GM19193 (cell line): ENCODE results near the gene CDK11B.

ENCODE experiments used
- POLR2A ChIP-seq: IDR thresholded peaks from 4 replicates; pipeline ENCODE4 v1.6.1; 2011; ENCODE audit not compliant: insufficient read depth, insufficient read length; ENCODE audit errors: extremely low read depth

Gene CDK11B

DNA sequence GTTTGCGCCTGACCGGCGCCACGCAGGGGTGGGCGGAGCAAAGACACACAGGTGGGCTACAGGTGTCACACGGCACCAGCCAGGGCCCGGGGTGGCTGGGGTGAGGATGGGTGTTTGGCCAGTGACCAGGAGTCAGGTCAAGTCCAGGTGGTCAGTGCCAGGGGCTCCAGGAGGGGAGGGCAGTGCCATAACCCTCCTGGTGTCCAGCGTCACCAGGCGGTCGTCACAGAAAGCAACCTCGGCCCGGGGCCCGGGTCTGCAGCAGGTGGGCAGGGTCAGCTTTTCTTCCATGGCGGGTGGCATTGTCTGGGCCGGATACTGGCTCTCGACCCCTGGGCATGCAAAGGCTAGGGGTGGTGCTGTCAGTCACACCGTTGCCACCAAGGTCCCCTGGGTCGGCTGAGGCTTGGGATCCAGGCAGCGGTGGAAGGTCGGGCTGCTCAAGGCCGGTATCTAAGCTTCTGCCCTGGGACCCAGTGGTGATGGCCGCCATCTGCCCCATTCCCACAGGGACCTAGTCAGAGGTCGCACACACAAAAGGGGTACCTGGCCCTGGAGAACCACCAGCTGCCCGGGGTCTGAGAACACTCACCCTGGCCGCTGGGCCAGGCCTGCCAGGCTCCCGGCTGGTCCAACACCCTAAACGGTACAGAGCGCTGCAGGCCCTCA, 60.6 kb downstream of the CDK11B start:
- no peak for TF ChIP-seq POLR2A

DNA sequence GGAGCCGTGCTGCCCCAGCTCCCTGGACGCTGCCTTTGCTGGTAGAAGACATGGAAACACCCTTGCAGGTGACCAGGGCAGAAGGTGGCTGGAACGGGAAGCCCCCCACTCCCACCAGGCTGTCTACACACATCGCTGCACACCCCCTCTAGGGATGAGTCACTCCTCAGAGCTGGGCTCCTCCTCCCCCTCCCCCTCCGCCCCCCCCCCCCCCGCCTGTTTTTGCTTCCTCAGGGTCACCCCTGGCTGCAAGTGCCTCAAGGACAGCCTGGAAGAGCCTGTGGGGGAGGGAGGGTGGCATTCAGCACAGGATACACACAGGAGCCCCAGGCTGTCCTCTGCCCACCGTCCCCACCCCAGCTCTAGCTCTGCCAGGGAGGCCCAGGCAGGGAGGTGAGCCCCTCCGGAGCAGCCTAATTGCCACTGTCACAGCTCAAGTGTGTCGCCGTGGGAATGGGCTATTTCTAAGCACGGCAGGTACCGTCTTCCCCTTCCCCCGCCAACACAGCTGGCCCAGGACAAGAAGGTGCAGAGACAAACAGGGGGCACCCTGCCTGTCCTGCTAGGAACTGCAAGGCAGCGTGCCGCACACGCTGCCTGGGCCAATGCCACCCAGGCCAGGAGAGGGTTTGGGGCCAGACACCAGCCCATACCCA, 61.4 kb downstream of the CDK11B start:
- no peak for TF ChIP-seq POLR2A

DNA sequence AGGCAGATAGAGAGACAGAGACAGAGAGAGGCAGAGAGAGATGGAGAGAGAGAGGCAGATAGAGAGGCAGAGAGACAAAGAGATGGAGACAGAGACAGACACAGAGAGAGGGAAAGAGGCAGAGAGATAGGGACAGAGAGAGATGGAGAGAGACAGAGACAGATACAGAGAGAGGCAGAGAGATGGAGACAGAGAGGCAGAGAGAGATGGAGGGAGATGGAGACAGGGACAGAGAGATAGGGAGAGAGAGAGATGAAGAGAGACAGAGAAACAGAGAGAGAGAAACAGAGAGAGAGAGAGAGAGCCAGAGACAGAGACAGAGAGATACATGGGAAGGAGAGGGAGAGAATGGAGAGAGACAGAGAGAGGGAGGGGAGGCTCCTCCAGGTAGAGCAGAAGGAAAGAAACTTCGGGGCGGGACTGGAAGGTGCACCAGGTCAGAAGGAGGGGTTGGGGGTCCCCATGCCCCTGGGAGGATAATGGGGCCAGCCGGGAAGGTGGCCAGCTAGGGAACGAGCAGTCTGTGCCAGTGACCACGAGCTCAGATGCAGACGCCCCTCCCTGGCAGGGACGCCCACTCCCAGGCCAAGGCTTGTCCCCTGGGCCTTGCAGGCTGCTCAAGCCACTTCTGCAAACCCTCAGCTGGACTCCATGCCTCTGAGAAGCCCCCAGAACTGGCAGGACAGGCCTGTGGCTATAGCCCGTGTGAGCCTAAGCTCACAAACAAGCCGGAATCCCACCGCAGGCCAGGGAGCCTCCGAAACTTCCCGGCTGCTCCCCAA, 62.1 kb downstream of the CDK11B start:
- TF ChIP-seq POLR2A, result no peak

DNA sequence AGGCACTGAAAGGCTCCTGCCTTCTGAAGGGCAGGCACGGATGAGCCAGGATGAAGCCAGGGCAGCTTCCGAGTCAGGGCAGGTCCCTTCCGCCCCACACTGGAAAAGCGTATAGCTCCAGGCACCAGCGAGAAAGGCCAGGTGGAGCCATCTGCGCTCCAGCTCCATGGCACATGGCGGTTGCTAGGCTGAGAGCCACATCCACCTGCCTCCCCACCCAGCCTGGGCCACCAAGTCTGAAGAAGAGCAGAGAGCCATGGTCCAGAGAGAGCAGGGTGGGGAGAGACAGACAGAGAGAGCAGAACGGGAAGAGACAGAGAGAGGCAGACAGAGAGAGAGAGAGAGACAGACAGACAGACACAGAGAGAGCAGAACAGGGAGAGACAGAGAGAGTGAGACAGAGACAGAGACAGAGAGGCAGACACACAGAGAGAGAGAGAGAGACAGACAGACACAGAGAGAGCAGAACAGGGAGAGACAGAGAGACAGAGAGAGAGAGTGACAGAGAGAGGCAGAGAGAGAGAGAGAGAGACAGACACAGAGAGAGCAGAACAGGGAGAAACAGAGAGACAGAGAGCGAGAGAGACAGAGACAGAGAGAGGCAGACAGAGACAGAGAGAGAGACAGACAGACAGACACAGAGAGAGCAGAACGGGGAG, 64.1 kb downstream of the CDK11B start:
- no peak for TF ChIP-seq POLR2A

DNA sequence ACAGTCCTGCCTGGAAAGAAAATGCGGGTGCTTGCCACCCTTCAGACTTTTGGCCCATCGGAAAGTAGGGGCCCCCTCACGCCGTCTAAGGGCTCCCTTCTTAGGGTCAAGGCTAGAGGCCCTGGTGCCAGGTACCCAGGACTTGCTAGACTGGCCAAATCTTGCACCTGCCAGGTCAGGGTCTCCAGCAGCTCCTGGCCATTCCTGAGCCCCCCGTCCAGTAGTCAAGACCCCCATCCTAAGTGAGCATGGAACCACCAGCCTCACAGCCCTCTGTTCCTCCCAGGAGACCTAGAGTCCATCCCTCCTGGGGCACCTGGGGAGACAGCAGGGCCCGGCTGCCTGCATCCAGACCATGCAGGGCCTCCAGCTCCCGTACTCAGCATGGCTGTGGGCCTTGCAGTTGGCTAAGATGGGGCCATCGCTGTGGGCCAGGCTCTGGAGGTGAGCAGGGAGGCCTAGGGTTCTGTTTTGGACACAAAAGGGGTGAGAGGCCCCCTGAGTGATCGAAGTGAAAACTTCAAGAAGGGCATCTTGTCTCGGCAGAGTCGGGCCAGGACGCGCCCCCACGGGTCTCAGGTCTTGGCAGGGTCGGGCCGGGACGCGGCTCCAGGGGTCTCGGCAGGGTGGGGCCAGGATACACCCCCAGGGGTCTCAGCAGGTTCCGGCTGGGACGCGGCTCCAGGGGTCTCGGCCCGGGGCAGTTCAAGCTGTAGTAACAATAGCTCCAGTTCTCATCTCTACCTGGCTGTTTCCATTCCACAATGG, 64.8 kb downstream of the CDK11B start:
- TF ChIP-seq POLR2A, result no peak

DNA sequence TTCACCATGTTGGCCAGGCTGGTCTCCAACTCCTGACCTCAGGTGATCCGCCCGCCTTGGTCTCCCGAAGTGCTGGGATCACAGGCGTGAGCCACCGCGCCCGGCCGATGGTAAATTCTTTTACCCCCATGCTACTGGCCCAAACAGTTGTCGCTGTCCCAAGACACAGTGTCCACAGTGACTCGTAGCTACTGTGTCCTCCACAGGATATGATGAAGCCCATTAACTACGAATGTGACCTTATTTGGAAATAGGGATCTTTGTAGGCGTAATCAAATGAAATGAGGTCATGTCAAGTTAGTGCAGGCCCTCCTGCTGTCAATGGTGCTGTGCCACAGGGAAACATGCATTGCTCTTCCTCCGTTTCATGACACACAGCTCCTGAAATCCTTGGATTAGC, 67.4 kb downstream of the CDK11B start:
- no peak for TF ChIP-seq POLR2A
